HG03558 (cell line): ENCODE data around the gene TGFB3.

ENCODE experiments used
- ATAC-seq: cut with Tn5 transposase; IDR thresholded peaks from one replicate; pipeline ENCODE4 v1.9.1; 2021; ENCODE audit warnings: moderate number of reproducible peaks; ENCODE audit not compliant: unreplicated experiment; ENCODE audit errors: extremely low read depth

TGFB3 gene

DNA sequence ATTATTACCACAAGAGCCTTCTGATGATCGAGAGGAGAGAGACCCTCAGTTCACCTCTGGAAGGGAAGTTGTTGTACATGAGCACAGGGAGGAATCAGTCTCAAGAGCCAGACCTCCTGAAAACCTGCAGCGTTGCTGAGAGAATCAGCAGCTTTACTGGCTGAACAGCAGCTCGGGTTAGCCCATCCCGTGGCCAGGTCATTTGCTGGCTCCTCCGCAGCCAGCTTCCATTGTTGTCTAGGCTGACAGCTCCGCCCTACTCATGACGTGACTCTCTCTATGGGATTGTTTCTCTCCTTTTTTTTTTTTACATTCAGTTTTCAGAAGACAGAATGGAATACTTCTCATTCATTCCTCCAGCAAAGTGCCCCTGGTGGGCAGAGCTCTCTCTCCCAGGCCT lies 69.9 kb downstream of the TGFB3 start:
- no peak for ATAC-seq

DNA sequence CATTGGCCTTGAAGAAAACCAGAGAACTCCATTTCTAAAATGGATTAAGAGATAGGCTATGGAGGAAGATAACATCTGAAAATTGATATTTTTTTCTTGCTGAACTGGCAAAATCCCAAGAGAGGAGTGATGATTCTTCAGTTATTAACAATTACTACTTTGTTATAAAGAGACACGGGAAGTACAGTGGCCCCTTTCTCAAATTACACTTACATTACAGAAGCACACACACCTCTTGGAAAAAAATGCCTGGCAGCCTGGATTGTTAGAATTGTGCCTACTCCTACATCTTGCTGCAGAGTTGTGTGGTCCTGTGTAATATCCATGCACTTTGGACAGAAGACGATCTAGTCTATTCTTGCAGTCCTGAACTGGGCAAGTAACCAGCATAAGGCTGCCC lies 71.7 kb downstream of the TGFB3 start:
- ATAC-seq: no peak

- no peak for ATAC-seq
Observed at GRCh38 chr14:75909630-75910029, 72.2 kb downstream of the TGFB3 start.
